Measurements from ENCODE around the gene ESRRB.

- no peak; the same call in 1 of the 2 replicates for TF ChIP-seq EZH2 (IDR thresholded peaks at IDR 0.05; ENCODE audit: low read depth)
- TF ChIP-seq CTCF (conservative IDR thresholded peaks at IDR 0.05) = no peak
Measured at GRCh38 chr14:76432827-76433752, 57.2 kb downstream of the ESRRB start.
